ENCODE measurements around the gene PPP2R5E.
A peak's percentile ranks its signal among the peaks of the same experiment; 100 is the strongest.
"Not testable (repeated sequence)": the region's sequence is repeated elsewhere in the genome, so short reads cannot be mapped to it uniquely, and the experiment has no call there.

PPP2R5E gene

GRCh38 chr14:63543000-63543825 lies at the start of gene PPP2R5E:
Gene PPP2R5E (minus strand): TSS chr14:63543377. CDS start chr14:63539685, 3,692 bp downstream.
- DNase-seq, result peak; percentile 96

GRCh38 chr14:63583046-63583445 lies 39.9 kb upstream of the PPP2R5E start:
- not testable (repeated sequence) for DNase-seq

- DNase-seq, result no peak
Observed at GRCh38 chr14:63581491-63581890, 38.3 kb upstream of the PPP2R5E start.

GRCh38 chr14:63578300-63578699 lies 35.1 kb upstream of the PPP2R5E start:
- no peak for DNase-seq

GRCh38 chr14:63573581-63573980 lies 30.4 kb upstream of the PPP2R5E start:
- DNase-seq, result no peak

- no peak for DNase-seq
Observed at GRCh38 chr14:63565448-63565847, 22.3 kb upstream of the PPP2R5E start.

GRCh38 chr14:63564318-63564717 lies 21.1 kb upstream of the PPP2R5E start:
- DNase-seq, result no peak

GRCh38 chr14:63563370-63564026 lies 20.3 kb upstream of the PPP2R5E start:
- no peak for DNase-seq

GRCh38 chr14:63562405-63562804 lies 19.2 kb upstream of the PPP2R5E start:
- DNase-seq, result no peak

- DNase-seq, result no peak
Observed at GRCh38 chr14:63555572-63555971, 12.4 kb upstream of the PPP2R5E start.

- no peak for DNase-seq
Observed at GRCh38 chr14:63551332-63551731, 8.2 kb upstream of the PPP2R5E start.

GRCh38 chr14:63547798-63548335 lies 4.7 kb upstream of the PPP2R5E start:
- DNase-seq, result no peak

GRCh38 chr14:63545431-63545830 lies 2.3 kb upstream of the PPP2R5E start:
- no peak for DNase-seq

- no peak for DNase-seq
Observed at GRCh38 chr14:63544591-63545299, 1.6 kb upstream of the PPP2R5E start.

GRCh38 chr14:63543826-63544406 lies 739 bp upstream of the PPP2R5E start:
- no peak for DNase-seq

GRCh38 chr14:63542231-63542999 lies 762 bp downstream of the PPP2R5E start:
- DNase-seq, result peak; percentile 4

- DNase-seq, result no peak
Observed at GRCh38 chr14:63535918-63536317, 7.3 kb downstream of the PPP2R5E start.

- DNase-seq, result no peak
Observed at GRCh38 chr14:63533474-63533873, 9.7 kb downstream of the PPP2R5E start.

- DNase-seq, result peak; percentile 9
Observed at GRCh38 chr14:63524537-63525155, 18.5 kb downstream of the PPP2R5E start.

GRCh38 chr14:63523735-63524426 lies 19.3 kb downstream of the PPP2R5E start:
- no peak for DNase-seq

GRCh38 chr14:63522511-63522910 lies 20.7 kb downstream of the PPP2R5E start:
- DNase-seq, result not testable (repeated sequence)

Data from CD4-positive, alpha-beta T cell treated with Interleukin-6 for 4 hours (primary cell).